Subcutaneous abdominal adipose tissue (tissue), 5 donors: ENCODE data around the gene CDX2.

Experiments
- H3K27ac ChIP-seq: one replicate; pipeline ENCODE4 v1.7.0; 2013; ENCODE audit warnings: low read depth, mild to moderate bottlenecking, inconsistent platforms, low read length, moderate library complexity
- H3K27me3 ChIP-seq, 5 donors: one replicate each; pipeline ENCODE4 v1.7.0; 2013; ENCODE audit warnings: low read length in 5 of 5, inconsistent platforms in 1 of 5; ENCODE audit not compliant: control insufficient read depth in 5 of 5, insufficient read depth in 4 of 5
- H3K36me3 ChIP-seq, 5 donors: one replicate each; pipeline ENCODE4 v1.7.0; 2013; ENCODE audit warnings: low read length in 5 of 5; ENCODE audit not compliant: control insufficient read depth in 5 of 5, insufficient read depth in 5 of 5
- H3K4me1 ChIP-seq, 5 donors: one replicate each; pipeline ENCODE4 v1.7.0; 2013; ENCODE audit warnings: low read length in 5 of 5, mild to moderate bottlenecking in 3 of 5, moderate library complexity in 1 of 5; ENCODE audit not compliant: control insufficient read depth in 5 of 5, insufficient read depth in 5 of 5
- H3K4me3 ChIP-seq, 5 donors: one replicate each; pipeline ENCODE4 v1.7.0; 2013; ENCODE audit warnings: low read length in 5 of 5, low read depth in 1 of 5
- H3K9ac ChIP-seq, 5 donors: one replicate each; pipeline ENCODE4 v1.7.0; 2013; ENCODE audit warnings: low read length in 5 of 5, mild to moderate bottlenecking in 4 of 5, moderate library complexity in 3 of 5
- H3K9me3 ChIP-seq, 5 donors: one replicate each; pipeline ENCODE4 v1.7.0; 2013; ENCODE audit warnings: low read length in 5 of 5; ENCODE audit not compliant: control insufficient read depth in 5 of 5
- donor health status: healthy.
- donor health status: healthy.
- donor health status: healthy.
- donor health status: healthy.
- donor health status: healthy.

Gene CDX2

DNA sequence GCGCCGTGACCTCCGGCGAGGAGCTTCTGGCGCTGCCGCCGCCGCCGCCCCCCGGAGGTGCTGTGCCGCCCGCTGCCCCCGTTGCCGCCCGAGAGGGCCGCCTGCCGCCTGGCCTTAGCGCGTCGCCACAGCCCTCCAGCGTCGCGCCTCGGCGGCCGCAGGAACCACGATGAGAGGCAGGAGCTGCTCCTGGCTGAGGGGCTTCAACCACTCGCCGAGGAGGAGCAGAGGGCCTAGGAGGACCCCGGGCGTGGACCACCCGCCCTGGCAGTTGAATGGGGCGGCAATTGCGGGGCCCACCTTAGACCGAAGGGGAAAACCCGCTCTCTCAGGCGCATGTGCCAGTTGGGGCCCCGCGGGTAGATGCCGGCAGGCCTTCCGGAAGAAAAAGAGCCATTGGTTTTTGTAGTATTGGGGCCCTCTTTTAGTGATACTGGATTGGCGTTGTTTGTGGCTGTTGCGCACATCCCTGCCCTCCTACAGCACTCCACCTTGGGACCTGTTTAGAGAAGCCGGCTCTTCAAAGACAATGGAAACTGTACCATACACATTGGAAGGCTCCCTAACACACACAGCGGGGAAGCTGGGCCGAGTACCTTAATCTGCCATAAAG lies 44.5 kb downstream of the CDX2 start:
- Histone ChIP-seq H3K4me3 (no peak overlapping the region), H3K9me3 (peaks cover 0 to 3% (median 0%) of the 10 kb centered on the region in 5 donors), H3K27ac (no peak overlapping the region), H3K9ac (no peak overlapping the region), H3K27me3 (peaks cover 61 to 99% (median 90%) of the 10 kb centered on the region in 5 donors), H3K4me1 (peaks cover 0 to 36% (median 26%) of the 10 kb centered on the region in 5 donors), H3K36me3 (no peaks in the 10 kb centered on the region)

DNA sequence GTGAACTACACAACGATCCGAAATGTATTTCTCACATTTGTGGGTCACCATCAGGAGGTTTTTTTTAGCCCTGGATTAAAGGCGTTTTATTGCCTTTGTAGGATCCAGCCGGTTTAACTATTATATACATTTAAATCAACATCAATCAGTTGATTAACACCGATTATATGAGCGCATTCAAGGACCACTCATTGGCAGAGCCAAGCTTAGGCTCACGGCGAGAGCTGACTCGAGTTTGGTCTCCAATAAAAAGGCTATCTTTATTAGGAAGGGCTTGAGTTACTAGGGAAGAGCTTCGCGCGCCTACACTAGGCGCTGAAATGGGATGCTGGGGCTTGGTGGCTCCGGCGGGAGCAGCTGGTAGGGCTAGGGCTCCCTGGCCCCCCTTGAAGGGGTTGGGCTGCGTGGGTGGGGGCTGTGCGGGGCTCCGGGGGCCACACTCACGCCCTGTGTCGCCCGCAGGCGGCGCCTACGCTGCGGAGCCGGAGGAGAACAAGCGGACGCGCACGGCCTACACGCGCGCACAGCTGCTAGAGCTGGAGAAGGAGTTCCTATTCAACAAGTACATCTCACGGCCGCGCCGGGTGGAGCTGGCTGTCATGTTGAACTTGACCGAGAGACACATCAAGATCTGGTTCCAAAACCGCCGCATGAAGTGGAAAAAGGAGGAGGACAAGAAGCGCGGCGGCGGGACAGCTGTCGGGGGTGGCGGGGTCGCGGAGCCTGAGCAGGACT lies 45.2 kb downstream of the CDX2 start:
- H3K36me3 ChIP-seq = no peaks in the 10 kb centered on the region
- H3K9me3 ChIP-seq = peaks cover 0 to 2% (median 0%) of the 10 kb centered on the region in 5 donors
- H3K9ac ChIP-seq = no peak overlapping the region
- peaks cover 0 to 37% (median 29%) of the 10 kb centered on the region in 5 donors for H3K4me1 ChIP-seq
- H3K27me3 ChIP-seq = peaks cover 57 to 98% (median 87%) of the 10 kb centered on the region in 5 donors
- H3K4me3 ChIP-seq = no peak overlapping the region
- no peak overlapping the region for H3K27ac ChIP-seq

DNA sequence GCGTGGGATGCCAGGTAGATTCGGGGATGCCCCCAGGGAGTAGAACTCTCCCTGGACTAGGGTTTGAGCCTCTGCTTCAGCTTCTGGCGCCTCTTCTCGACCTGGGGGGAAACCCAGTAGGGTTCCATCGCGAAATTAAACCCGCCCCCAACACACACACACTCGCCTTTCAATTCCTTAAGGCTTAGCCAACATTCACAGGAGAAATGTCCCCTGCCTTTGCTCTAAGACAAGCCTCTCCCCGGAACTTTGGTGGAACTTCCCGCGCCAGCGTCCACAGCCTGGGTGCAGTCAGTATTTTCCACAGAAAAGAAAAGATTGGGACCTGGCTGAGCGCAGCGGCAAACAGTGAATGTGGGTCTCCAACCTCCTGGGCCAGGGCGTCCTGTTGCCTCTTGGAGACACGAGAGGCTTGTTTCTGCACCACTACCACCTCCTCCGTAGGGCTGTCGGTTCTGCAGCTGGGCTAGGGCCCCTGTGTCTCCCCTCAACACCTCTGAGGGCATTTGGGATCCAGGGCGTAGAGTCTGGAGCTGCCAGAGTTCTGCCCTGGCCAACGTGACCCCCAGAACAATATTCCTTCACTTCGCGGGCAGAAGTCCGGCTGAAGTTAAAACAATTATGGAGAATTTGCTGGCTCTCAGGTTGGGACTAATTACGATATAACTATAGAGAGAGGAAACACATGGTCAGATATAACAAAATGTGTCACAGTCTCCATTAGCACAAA lies 46.1 kb downstream of the CDX2 start:
- no peaks in the 10 kb centered on the region for H3K9me3 ChIP-seq
- peaks cover 0 to 38% (median 34%) of the 10 kb centered on the region in 5 donors for H3K4me1 ChIP-seq
- no peak overlapping the region for H3K9ac ChIP-seq
- no peak overlapping the region for H3K27ac ChIP-seq
- no peak overlapping the region for H3K4me3 ChIP-seq
- peaks cover 57 to 98% (median 87%) of the 10 kb centered on the region in 5 donors for H3K27me3 ChIP-seq
- no peaks in the 10 kb centered on the region for H3K36me3 ChIP-seq

- Histone ChIP-seq H3K9me3 (no peaks in the 10 kb centered on the region), H3K36me3 (no peaks in the 10 kb centered on the region), H3K27ac (no peak overlapping the region), H3K4me3 (no peak overlapping the region), H3K9ac (no peak overlapping the region), H3K27me3 (peaks cover 56 to 98% (median 86%) of the 10 kb centered on the region in 5 donors), H3K4me1 (peaks cover 0 to 46% (median 42%) of the 10 kb centered on the region in 5 donors)
Observed at GRCh38 chr13:27921961-27922882, 46.9 kb downstream of the CDX2 start.

GRCh38 chr13:27921421-27921960 lies 47.6 kb downstream of the CDX2 start:
- Histone ChIP-seq H3K9ac (peak overlapping the region in 1 of 5 donors; percentile 52), H3K4me1 (peaks cover 0 to 49% (median 40%) of the 10 kb centered on the region in 5 donors), H3K27ac (no peak overlapping the region), H3K27me3 (peaks cover 55 to 98% (median 85%) of the 10 kb centered on the region in 5 donors), H3K36me3 (no peaks in the 10 kb centered on the region), H3K9me3 (no peaks in the 10 kb centered on the region), H3K4me3 (peak overlapping the region in 4 of 5 donors; percentile 49 to 63 (median 55))

DNA sequence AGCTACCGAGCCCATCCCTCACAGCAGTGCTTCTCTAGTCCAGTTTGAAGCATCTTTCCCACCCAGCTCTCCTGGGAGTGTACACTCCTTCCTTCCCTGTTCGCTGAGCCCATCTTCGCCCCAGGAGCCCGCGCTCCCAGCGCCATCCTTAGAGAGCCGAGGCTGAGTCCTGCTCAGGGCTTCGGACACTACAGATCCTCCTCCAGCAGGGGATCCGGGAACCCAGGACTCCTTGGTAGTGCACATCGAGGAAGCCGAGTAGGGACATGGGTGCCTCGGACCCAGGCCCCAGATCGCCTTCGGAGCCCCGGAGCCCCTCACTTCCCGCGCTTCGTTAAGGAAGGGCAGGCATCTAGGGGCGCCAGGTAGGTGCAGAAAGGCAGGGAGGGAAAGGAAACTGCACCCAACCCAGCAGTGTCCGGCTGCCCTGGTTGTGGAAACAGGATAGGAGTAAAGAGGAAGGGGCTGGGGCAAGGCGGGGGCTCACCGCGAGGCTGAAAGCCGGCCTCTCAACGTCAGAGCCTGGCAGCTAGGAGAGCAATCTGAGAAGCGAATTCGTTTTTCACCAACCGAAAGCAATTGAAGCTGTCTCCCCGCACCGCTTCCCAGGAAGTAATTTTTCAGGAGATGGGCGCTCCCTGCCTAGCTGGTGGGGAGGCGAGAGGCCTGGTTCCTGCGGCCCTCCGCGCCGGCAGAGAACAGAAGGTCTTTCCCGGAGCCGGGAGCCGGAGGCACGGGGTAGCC lies 48.3 kb downstream of the CDX2 start:
- Histone ChIP-seq H3K9ac (peak overlapping the region in 1 of 5 donors; percentile 52), H3K27ac (no peak overlapping the region), H3K4me3 (peak overlapping the region; percentile 7 to 63 (median 51)), H3K27me3 (peaks cover 52 to 94% (median 83%) of the 10 kb centered on the region in 5 donors), H3K4me1 (peaks cover 0 to 49% (median 38%) of the 10 kb centered on the region in 5 donors), H3K36me3 (no peaks in the 10 kb centered on the region), H3K9me3 (no peaks in the 10 kb centered on the region)

GRCh38 chr13:27919934-27920676 lies 49.0 kb downstream of the CDX2 start, which contains the start of gene PDX1:
PDX1 (plus strand) TSS chr13:27920000; CDS start chr13:27920139, 139 bp downstream.
- no peaks in the 10 kb centered on the region for H3K36me3 ChIP-seq
- no peak within 1 kb of the TSS for H3K9ac ChIP-seq
- H3K9me3 ChIP-seq = no peaks in the 10 kb centered on the region
- no peak within 1 kb of the TSS for H3K27ac ChIP-seq
- peak within 1 kb of the TSS; percentile 7 to 63 (median 51) for H3K4me3 ChIP-seq
- peaks cover 0 to 49% (median 38%) of the 10 kb centered on the region in 5 donors for H3K4me1 ChIP-seq
- peaks cover 51 to 94% (median 83%) of the 10 kb centered on the region in 5 donors for H3K27me3 ChIP-seq

DNA sequence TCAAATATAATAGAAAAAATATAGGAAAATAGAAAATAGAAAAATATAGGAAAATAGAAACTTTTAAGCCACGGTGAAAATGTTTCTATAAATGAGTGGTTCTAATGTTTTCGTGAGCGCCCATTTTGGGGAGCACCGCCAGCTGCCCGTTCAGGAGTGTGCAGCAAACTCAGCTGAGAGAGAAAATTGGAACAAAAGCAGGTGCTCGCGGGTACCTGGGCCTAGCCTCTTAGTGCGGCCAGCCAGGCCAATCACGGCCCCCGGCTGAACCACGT lies 49.5 kb downstream of the CDX2 start:
- no peaks in the 10 kb centered on the region for H3K36me3 ChIP-seq
- peaks cover 0 to 49% (median 38%) of the 10 kb centered on the region in 5 donors for H3K4me1 ChIP-seq
- H3K4me3 ChIP-seq = peak overlapping the region in 3 of 5 donors; percentile 29 to 63 (median 59)
- no peak overlapping the region for H3K27ac ChIP-seq
- H3K27me3 ChIP-seq = peaks cover 51 to 91% (median 82%) of the 10 kb centered on the region in 5 donors
- H3K9me3 ChIP-seq = no peaks in the 10 kb centered on the region
- no peak overlapping the region for H3K9ac ChIP-seq
